Esophagus (tissue), 2 donors: Measurements from ENCODE around the gene CSNK2A2. TPM values are rescaled to one million over a fixed set of nuclear protein-coding genes. Genes with fewer than 3 reads are reported as not detected.
A peak's percentile ranks its signal among the peaks of the same experiment; 100 is the strongest.

Source experiments
- H3K27ac ChIP-seq, 2 donors: one replicate each; pipeline ENCODE4 v1.5.1; 2013; ENCODE audit warnings: low read depth in 2 of 2, mild to moderate bottlenecking in 2 of 2, inconsistent platforms in 1 of 2, low read length in 1 of 2, moderate library complexity in 1 of 2
- H3K27me3 ChIP-seq, 2 donors: one replicate each; pipeline ENCODE4 v1.6.1; 2013; ENCODE audit warnings: low read length in 2 of 2, control low read depth in 1 of 2, mild to moderate bottlenecking in 1 of 2; ENCODE audit not compliant: insufficient read depth in 2 of 2, control insufficient read depth in 1 of 2
- H3K36me3 ChIP-seq, 2 donors: one replicate each; pipeline ENCODE4 v1.6.1; 2013; ENCODE audit warnings: low read length in 1 of 2; ENCODE audit not compliant: control insufficient read depth in 2 of 2, insufficient read depth in 2 of 2
- H3K4me1 ChIP-seq, 2 donors: one replicate each; pipeline ENCODE4 v1.6.1; 2013; ENCODE audit warnings: low read length in 1 of 2; ENCODE audit not compliant: control insufficient read depth in 2 of 2, insufficient read depth in 2 of 2
- H3K4me3 ChIP-seq, 2 donors: one replicate each; pipeline ENCODE4 v1.5.1; 2013; ENCODE audit warnings: low read length in 2 of 2, mild to moderate bottlenecking in 2 of 2, low read depth in 1 of 2, moderate library complexity in 1 of 2
- H3K9me3 ChIP-seq, 2 donors: one replicate each; pipeline ENCODE4 v1.6.1; 2013; ENCODE audit warnings: mild to moderate bottlenecking in 2 of 2, low read depth in 1 of 2, low read length in 1 of 2, moderate library complexity in 1 of 2; ENCODE audit not compliant: control insufficient read depth in 2 of 2, insufficient read depth in 1 of 2
- WGBS, 2 donors: extraction: QIAGEN DNeasy Blood & Tissue Kit; methylation state at CpG; one replicate each; pipeline ENCODE4 v1.1.7; 2013; 5-methylcytosine and 5-hydroxymethylcytosine counted together
- polyA plus RNA-seq, 2 donors: library from polyadenylated mRNA; stranded (reverse); fragments of 200-250 nt; gene quantifications; one replicate each; pipeline ENCODE4 v1.2.3, GENCODE V29; 2013
- donor health status: healthy with polysubstance abuse.
- donor health status: Bipolar disorder and iron deficiency.

Gene CSNK2A2
- polyA plus RNA-seq, 2 donors, result 15.4 to 19.6 TPM

DNA sequence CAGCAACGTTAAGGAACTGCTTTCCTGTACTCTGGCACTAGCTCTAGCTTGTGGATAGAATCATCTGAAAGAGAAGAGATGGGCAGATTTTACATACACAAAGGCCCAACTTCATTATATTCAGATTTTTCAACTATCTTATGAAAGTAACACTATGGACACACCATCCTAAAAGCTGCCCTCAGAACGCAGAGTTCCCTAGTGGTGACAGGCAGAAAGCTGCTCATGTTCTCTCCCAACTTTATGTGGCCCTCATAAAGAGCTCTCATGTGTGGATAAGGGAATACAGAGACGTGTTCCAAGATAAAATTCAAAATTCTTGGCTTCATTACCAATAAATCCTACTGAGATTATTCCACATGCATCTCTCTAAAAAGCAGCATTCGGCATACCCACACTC is 70.3 kb downstream of the CSNK2A2 start:
- H3K9me3 ChIP-seq, result no peaks in the 10 kb centered on the region
- H3K36me3 ChIP-seq, result no peaks in the 10 kb centered on the region
- peak overlapping the region in 1 of 2 donors; percentile 35 for H3K27ac ChIP-seq
- no peaks in the 10 kb centered on the region for H3K27me3 ChIP-seq
- H3K4me3 ChIP-seq, result peak overlapping the region in 1 of 2 donors; percentile 21
- H3K4me1 ChIP-seq, result peaks cover 0 to 5% of the 10 kb centered on the region in 2 donors
- 13 to 16% methylated on average over 4 of the region's 4 CpGs for WGBS, 2 donors

GRCh38 chr16:58127033-58127556 is 70.8 kb downstream of the CSNK2A2 start:
- H3K4me1 ChIP-seq, result peaks cover 0 to 5% of the 10 kb centered on the region in 2 donors
- 9 to 12% methylated on average over 7 of the region's 7 CpGs for WGBS, 2 donors
- H3K27ac ChIP-seq, result peak overlapping the region; percentile 35 to 59
- H3K4me3 ChIP-seq, result peak overlapping the region in 1 of 2 donors; percentile 21
- H3K9me3 ChIP-seq, result no peaks in the 10 kb centered on the region
- no peaks in the 10 kb centered on the region for H3K36me3 ChIP-seq
- no peaks in the 10 kb centered on the region for H3K27me3 ChIP-seq

DNA sequence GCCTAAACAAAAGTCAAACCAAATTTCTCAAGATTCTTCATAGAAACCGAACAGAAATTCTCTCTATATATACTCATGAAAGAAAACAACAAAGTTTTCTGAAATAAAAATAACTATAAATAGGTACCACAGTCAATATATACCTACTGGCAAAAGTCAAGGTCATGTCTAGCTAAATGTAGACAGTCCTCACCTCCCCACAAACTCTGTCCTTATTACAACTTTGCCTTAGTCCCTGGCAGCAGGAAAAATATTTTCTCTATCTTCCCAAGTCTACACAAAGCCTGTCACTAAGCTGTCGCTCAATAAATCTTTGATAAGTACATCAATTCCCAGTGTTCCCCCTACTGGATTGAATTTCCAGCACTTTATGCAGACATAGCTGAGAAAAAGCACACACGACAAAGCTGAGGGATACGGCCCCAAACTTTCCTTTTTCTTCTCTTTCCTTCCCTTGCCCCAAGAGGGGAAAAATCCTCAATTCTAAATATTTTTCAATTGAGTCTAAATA is 71.4 kb downstream of the CSNK2A2 start:
- 42 to 43% methylated on average over 4 of the region's 4 CpGs for WGBS, 2 donors

DNA sequence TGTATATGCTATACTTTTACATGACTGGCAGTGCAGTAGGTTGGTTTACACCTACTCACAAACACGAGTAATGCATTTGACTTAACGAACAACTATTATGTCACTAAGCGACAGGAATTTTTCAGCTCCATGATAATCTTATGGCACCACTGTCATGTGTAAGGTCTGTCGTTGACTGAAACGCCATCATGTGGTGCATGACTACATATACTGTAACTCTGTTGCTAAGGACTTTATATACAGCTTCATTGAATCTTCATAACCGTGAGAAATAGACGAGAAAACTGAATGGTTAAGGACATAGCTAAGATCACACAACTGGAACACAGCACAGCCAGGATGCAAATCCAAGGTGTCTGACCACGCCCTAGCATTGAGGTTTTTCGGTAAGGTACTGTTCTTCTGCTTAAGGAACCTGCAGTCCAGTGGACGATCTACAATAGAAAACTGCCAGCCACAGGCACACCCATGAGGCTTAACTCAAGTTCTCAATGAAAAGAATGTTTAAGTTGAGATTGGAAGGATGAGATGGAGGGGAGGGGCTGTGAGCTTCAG is 72.0 kb downstream of the CSNK2A2 start:
- Histone ChIP-seq H3K4me1 (peaks cover 0 to 9% of the 10 kb centered on the region in 2 donors), H3K36me3 (no peaks in the 10 kb centered on the region), H3K9me3 (no peaks in the 10 kb centered on the region), H3K27ac (peak overlapping the region; percentile 40 to 72), H3K4me3 (no peak overlapping the region), H3K27me3 (no peaks in the 10 kb centered on the region)
- WGBS, 2 donors, result 44 to 54% methylated on average over 10 of the region's 10 CpGs

More for the DNA sequence above, 71.4 kb downstream of the CSNK2A2 start:
- Histone ChIP-seq H3K27ac (peak overlapping the region in 1 of 2 donors; percentile 25), H3K27me3 (no peaks in the 10 kb centered on the region), H3K36me3 (no peaks in the 10 kb centered on the region), H3K4me1 (peaks cover 0 to 9% of the 10 kb centered on the region in 2 donors), H3K4me3 (no peak overlapping the region), H3K9me3 (no peaks in the 10 kb centered on the region)

GRCh38 chr16:58125041-58125440 is 72.9 kb downstream of the CSNK2A2 start:
- no peak overlapping the region for H3K4me3 ChIP-seq
- 80 to 82% methylated on average over 4 of the region's 4 CpGs for WGBS, 2 donors
- no peaks in the 10 kb centered on the region for H3K9me3 ChIP-seq
- H3K27ac ChIP-seq, result no peak overlapping the region
- no peaks in the 10 kb centered on the region for H3K27me3 ChIP-seq
- H3K36me3 ChIP-seq, result no peaks in the 10 kb centered on the region
- peaks cover 0 to 9% of the 10 kb centered on the region in 2 donors for H3K4me1 ChIP-seq

DNA sequence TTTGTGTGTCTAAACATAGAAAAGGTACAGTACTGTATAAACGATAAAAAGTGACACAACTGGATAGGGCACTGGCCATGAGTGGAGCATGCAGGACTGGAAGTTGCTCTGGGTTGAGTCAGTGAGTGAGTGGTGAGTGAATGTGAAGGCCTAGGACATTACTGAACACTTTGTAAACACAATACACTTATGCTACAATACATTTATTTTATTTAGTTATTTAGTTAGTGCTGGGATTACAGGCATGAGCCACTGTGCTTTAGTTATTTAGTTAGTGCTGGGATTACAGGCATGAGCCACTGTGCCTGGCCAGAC is 73.3 kb downstream of the CSNK2A2 start:
- WGBS, 2 donors, result 26 to 43% methylated on average over 1 of the region's 1 CpG
- H3K36me3 ChIP-seq, result no peaks in the 10 kb centered on the region
- H3K27ac ChIP-seq, result no peak overlapping the region
- H3K27me3 ChIP-seq, result no peaks in the 10 kb centered on the region
- H3K4me3 ChIP-seq, result no peak overlapping the region
- H3K9me3 ChIP-seq, result no peaks in the 10 kb centered on the region
- H3K4me1 ChIP-seq, result peaks cover under 1 to 10% of the 10 kb centered on the region in 2 donors

DNA sequence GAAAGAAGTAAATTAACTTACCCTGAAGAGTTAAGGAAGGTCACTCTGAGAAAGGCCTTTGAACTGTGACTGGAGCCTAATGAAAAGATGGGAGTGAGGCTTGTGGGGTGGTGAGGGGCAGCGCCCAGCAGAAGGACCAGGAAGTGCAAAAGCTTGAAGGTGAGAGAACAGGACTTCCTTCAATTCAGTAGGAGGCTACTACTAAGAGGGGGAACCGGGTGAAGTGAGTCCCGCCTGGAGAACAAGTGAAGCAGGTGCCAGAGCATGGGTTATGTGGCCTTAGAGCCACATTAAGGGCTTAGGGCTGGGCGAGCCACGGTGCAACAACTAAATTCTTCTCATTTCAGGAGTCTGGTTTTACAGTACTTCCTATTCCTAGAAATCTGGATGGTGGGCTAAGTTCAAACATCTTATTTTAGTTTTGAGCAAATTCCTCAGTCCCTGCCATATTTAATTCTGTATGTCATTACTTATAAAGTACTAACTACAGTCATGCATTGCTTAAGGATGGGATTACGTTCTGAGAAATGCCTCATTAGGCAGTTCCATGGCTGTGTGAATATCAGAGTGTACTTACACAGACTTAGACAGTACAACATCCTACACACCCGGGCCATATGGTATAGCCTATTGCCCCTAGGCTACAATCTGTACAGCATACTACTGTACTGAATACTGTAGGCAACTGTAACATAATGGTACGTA is 73.9 kb downstream of the CSNK2A2 start:
- H3K9me3 ChIP-seq, result no peaks in the 10 kb centered on the region
- no peaks in the 10 kb centered on the region for H3K27me3 ChIP-seq
- no peak overlapping the region for H3K4me3 ChIP-seq
- peak overlapping the region; percentile 27 to 71 for H3K27ac ChIP-seq
- H3K4me1 ChIP-seq, result peaks cover 3 to 12% of the 10 kb centered on the region in 2 donors
- WGBS, 2 donors, result 51 to 52% methylated on average over 8 of the region's 8 CpGs
- H3K36me3 ChIP-seq, result no peaks in the 10 kb centered on the region

GRCh38 chr16:58121132-58121531 is 76.8 kb downstream of the CSNK2A2 start:
- H3K27ac ChIP-seq, result peak overlapping the region; percentile 22 to 67
- no peaks in the 10 kb centered on the region for H3K9me3 ChIP-seq
- peaks cover 3 to 12% of the 10 kb centered on the region in 2 donors for H3K4me1 ChIP-seq
- H3K36me3 ChIP-seq, result peaks cover 0 to 2% of the 10 kb centered on the region in 2 donors
- no peak overlapping the region for H3K4me3 ChIP-seq
- no peaks in the 10 kb centered on the region for H3K27me3 ChIP-seq
- WGBS, 2 donors, result 38 to 40% methylated on average over 6 of the region's 6 CpGs

- H3K9me3 ChIP-seq, result no peaks in the 10 kb centered on the region
- H3K36me3 ChIP-seq, result peaks cover 0 to 4% of the 10 kb centered on the region in 2 donors
- 43 to 55% methylated on average over 3 of the region's 3 CpGs for WGBS, 2 donors
- H3K27ac ChIP-seq, result peak overlapping the region in 1 of 2 donors; percentile 29
- H3K4me3 ChIP-seq, result no peak overlapping the region
- H3K4me1 ChIP-seq, result peaks cover 3 to 10% of the 10 kb centered on the region in 2 donors
- H3K27me3 ChIP-seq, result no peaks in the 10 kb centered on the region
These were observed 77.7 kb downstream of the CSNK2A2 start for GRCh38 chr16:58120234-58120633.
